GM13976 (cell line): ENCODE data around the gene LSM5.

Experiments
- DNase-seq: peaks from one replicate; pipeline ENCODE4 v3.0.0; 2012; ENCODE audit warnings: low spot score
- CTCF ChIP-seq: IDR thresholded peaks from 2 replicates; pipeline ENCODE4 v1.5.1; 2012; ENCODE audit warnings: borderline replicate concordance, mild to moderate bottlenecking; ENCODE audit not compliant: insufficient read depth; ENCODE audit errors: extremely low read depth, missing control alignments, control extremely low read depth
- in situ Hi-C: fragments of 300-500 bp; cut with MboI; formaldehyde crosslinking; loops from one replicate; pipeline ENCODE4 v1.12.0; 2022; ENCODE audit warnings: low sequenced_read_pairs, mixed read lengths, inconsistent platforms; ENCODE audit not compliant: unreplicated experiment

The LSM5 gene

GRCh38 chr7:32496052-32496813 lies 6.1 kb upstream of the LSM5 start:
- no peak for TF ChIP-seq CTCF
- in situ Hi-C loops = loop anchor here (25.0 kb wide), 1 partner anchor 616 kb away; the partner anchor contains the start of gene RP9
- no peak for DNase-seq

- TF ChIP-seq CTCF = no peak
- in situ Hi-C loops = loop anchor here (25.0 kb wide), 1 partner anchor 617 kb away; the partner anchor contains the start of gene RP9
- peak; percentile 98 for DNase-seq
Observed at GRCh38 chr7:32495298-32496051, 5.3 kb upstream of the LSM5 start, which contains the start of gene AVL9. Gene AVL9, plus strand, starts transcription at chr7:32495489. Its CDS starts 221 bp downstream, at chr7:32495710.

GRCh38 chr7:32494946-32495297 lies 4.7 kb upstream of the LSM5 start:
- in situ Hi-C loops = loop anchor here (25.0 kb wide), 1 partner anchor 617 kb away; the partner anchor contains the start of gene RP9
- no peak for TF ChIP-seq CTCF
- no peak for DNase-seq

GRCh38 chr7:32489788-32490126 lies 423 bp downstream of the LSM5 start:
- in situ Hi-C loops = loop anchor here (25.0 kb wide), 1 partner anchor 623 kb away; the partner anchor contains the start of gene RP9
- DNase-seq = no peak
- no peak for TF ChIP-seq CTCF

GRCh38 chr7:32481921-32482320 lies 8.3 kb downstream of the LSM5 start:
- no peak for DNase-seq
- in situ Hi-C loops = loop anchor here (25.0 kb wide), 1 partner anchor 630 kb away; the partner anchor contains the start of gene RP9
- no peak for TF ChIP-seq CTCF

GRCh38 chr7:32481176-32481575 lies 9.0 kb downstream of the LSM5 start:
- in situ Hi-C loops = loop anchor here (25.0 kb wide), 1 partner anchor 631 kb away; the partner anchor contains the start of gene RP9
- DNase-seq = no peak
- TF ChIP-seq CTCF = no peak
